ENCODE measurements around the gene CCDC3.

DNA sequence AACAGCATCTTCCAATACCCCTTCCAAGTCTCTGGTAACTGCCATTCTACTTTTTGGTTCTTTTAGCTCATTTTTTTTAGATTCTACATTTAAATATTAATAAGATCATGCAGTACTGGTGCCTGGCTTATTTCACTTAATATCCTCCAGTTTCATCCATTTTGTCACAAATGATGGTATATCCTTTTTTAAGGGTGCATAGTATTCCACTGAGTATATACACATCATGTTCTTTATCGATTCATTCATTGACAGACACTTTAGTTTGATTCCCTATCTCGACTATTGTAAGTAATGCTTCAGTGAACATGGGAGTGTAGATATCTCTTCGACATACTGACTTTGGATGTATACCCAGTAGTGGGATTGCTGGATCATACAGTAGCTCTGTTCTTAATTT, 89.7 kb downstream of the CCDC3 start:
- TF ChIP-seq, protein P1, sequence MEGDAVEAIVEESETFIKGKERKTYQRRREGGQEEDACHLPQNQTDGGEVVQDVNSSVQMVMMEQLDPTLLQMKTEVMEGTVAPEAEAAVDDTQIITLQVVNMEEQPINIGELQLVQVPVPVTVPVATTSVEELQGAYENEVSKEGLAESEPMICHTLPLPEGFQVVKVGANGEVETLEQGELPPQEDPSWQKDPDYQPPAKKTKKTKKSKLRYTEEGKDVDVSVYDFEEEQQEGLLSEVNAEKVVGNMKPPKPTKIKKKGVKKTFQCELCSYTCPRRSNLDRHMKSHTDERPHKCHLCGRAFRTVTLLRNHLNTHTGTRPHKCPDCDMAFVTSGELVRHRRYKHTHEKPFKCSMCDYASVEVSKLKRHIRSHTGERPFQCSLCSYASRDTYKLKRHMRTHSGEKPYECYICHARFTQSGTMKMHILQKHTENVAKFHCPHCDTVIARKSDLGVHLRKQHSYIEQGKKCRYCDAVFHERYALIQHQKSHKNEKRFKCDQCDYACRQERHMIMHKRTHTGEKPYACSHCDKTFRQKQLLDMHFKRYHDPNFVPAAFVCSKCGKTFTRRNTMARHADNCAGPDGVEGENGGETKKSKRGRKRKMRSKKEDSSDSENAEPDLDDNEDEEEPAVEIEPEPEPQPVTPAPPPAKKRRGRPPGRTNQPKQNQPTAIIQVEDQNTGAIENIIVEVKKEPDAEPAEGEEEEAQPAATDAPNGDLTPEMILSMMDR (IDR thresholded peaks at IDR 0.05; ENCODE audit: low read length): no peak
- no peak for TF ChIP-seq EZH2 (IDR thresholded peaks at IDR 0.05; ENCODE audit: borderline replicate concordance, low read length)

Measured in OCI-LY1 (cell line).